Stimulated activated CD8-positive, alpha-beta memory T cell treated with anti-CD3 and anti-CD28 coated beads, Interleukin-7, amount 100 ng/mL, for 4 hours (primary cell): ENCODE measurements around the gene CFAP90.
A peak's percentile ranks its signal among the peaks of the same experiment; 100 is the strongest.

Experiments used
- DNase-seq, 2 donors: peaks; one replicate each; pipeline ENCODE4 v3.0.0-alpha.2; 2020; ENCODE audit warnings: low read depth in 2 of 2

Gene CFAP90, protein sequence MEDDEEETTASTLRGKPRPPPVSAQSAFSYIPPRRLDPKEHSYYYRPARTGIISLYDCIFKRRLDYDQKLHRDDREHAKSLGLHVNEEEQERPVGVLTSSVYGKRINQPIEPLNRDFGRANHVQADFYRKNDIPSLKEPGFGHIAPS

GRCh38 chr5:7850395-7851239, at the start of gene CFAP90:
TSS of gene CFAP90 (minus strand) at chr5:7851133. CDS start at chr5:7851021, 112 bp downstream.
- DNase-seq, result peak in 1 of 2 donors; percentile 16

- no peak for DNase-seq
These were observed 46.2 kb upstream of the CFAP90 start for GRCh38 chr5:7897014-7897600.

- DNase-seq, result no peak
These were observed 43.9 kb upstream of the CFAP90 start for GRCh38 chr5:7894860-7895259.

- DNase-seq, result no peak
These were observed 43.5 kb upstream of the CFAP90 start for GRCh38 chr5:7894439-7894838.

GRCh38 chr5:7888901-7889300, 38.0 kb upstream of the CFAP90 start:
- no peak for DNase-seq

GRCh38 chr5:7886849-7887475, 36.0 kb upstream of the CFAP90 start:
- DNase-seq, result no peak

GRCh38 chr5:7884491-7885267, 33.7 kb upstream of the CFAP90 start:
- DNase-seq, result no peak

DNA sequence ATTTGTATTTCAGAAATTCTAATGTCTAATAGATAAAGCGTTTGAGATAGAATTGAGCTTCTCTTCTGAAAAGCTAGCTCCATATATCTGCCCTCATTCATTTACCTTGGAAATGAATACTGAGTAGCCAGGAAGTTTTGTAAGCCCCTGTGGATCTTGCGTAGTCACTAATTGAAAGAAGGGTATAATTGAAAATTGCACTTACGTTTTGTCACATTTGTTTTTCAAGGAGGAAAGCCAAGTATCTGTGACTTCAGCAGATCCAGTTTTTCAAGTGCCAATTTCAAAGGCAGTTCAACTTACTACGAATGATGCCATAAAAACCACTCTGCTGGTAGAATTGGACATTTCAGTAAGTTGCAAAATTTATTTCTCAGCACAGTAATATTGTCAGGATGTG, 32.0 kb upstream of the CFAP90 start:
- no peak for DNase-seq

- DNase-seq, result no peak
These were observed 30.9 kb upstream of the CFAP90 start for GRCh38 chr5:7881816-7882215.

GRCh38 chr5:7881091-7881490, 30.2 kb upstream of the CFAP90 start:
- no peak for DNase-seq

- DNase-seq, result no peak
These were observed 27.5 kb upstream of the CFAP90 start for GRCh38 chr5:7878381-7878873.

GRCh38 chr5:7877851-7878250, 26.9 kb upstream of the CFAP90 start:
- DNase-seq, result no peak

- DNase-seq, result no peak
These were observed 25.9 kb upstream of the CFAP90 start for GRCh38 chr5:7876867-7877266.

GRCh38 chr5:7875151-7875550, 24.2 kb upstream of the CFAP90 start:
- no peak for DNase-seq

DNA sequence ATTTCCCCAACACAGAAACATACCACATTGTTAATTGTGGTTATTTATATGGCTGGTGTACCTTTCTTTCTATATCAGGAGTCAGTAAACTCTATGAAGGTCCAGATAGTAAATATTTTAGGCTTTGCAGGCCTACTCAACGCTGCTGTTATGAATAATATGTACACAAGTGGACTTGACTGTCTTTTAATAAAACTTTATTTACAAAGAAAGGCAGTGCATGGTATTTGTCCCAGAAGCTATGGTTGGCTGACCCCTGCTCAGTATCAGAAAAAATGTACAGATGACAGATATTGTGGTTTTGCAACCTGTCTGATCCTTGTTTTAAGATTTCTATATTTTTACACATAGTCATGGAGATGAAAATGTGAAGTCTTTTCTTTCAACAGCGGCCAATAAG, 23.7 kb upstream of the CFAP90 start:
- no peak for DNase-seq

GRCh38 chr5:7873216-7873615, 22.3 kb upstream of the CFAP90 start:
- no peak for DNase-seq

GRCh38 chr5:7872517-7873130, 21.7 kb upstream of the CFAP90 start:
- DNase-seq, result no peak

GRCh38 chr5:7871653-7872052, 20.7 kb upstream of the CFAP90 start:
- no peak for DNase-seq

DNA sequence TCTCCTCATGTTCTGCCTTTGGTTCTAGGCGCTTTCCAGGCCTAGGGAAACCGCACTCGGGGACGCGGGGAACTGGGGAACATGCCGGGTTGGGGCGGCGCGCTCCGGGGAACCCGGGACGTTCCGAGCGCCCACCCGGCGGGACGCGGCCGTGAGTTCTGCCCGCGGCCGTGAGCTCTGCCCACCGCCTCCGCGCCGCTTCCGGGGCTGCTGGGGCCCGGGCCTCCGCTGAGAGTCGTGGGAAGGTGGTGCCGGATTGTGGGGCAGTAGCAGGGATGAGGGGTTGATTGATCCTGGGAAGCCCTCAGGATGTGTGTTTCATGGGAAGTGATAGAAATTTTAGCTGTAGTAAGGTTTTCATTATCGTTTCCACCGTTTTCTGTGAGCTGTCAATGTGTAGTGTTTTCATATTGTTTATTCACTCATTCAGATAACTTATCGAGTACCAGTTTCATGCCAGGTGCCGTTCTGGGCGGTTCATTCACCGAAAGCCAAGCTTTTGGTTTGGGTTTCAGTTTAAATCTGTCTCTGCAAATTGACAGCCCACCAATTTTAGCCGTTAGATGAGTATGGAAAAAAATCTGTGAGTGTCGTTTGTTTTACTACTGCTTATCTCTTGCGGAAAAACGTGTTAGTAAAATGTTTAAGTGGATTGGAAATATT, 18.7 kb upstream of the CFAP90 start:
- DNase-seq, result peak in 1 of 2 donors; percentile 19

- peak; percentile 80 to 88 for DNase-seq
These were observed 18.0 kb upstream of the CFAP90 start, which contains the start of the genes FASTKD3 and MTRR for GRCh38 chr5:7868773-7869473. TSS of gene FASTKD3 (minus strand) at chr5:7869031. CDS start at chr5:7868083, 948 bp downstream. TSS of gene MTRR (plus strand) at chr5:7869148. CDS start at chr5:7870795, 1,647 bp downstream.
